Measurements from ENCODE around the gene COX7A2.

GRCh38 chr6:75285283-75285639, 41.7 kb upstream of the COX7A2 start:
- TF ChIP-seq SPI1 (IDR thresholded peaks at IDR 0.05; ENCODE audit: borderline replicate concordance, insufficient read depth, low read depth, low read length) (peak; percentile 84), ZNF24 (IDR thresholded peaks at IDR 0.05) (peak; percentile 36; the same call in 1 of the 2 replicates), REST (IDR thresholded peaks at IDR 0.05; ENCODE audit: low read depth, low read length) (no peak), PRDM15 (CRISPR knock-in tag; IDR thresholded peaks at IDR 0.05) (no peak), CTCF (IDR thresholded peaks at IDR 0.05 in 2 of 3, conservative IDR thresholded peaks at IDR 0.05 in 1 of 3; ENCODE audit: control insufficient read depth in 2 of 3, extremely low read depth in 1 of 3, insufficient read depth in 1 of 3, low read depth in 3 of 3, low read length in 3 of 3) (no peak), EZH2 (IDR thresholded peaks at IDR 0.05; ENCODE audit: borderline replicate concordance, control insufficient read depth, low read depth, low read length) (no peak), GABPA (IDR thresholded peaks at IDR 0.05; ENCODE audit: low read depth) (no peak), YY1 (IDR thresholded peaks at IDR 0.05; ENCODE audit: low read depth, low read length) (no peak), ATF3 (IDR thresholded peaks at IDR 0.05; ENCODE audit: borderline replicate concordance, extremely low read depth, low read depth, low read length) (no peak), CREB1 (IDR thresholded peaks at IDR 0.05; ENCODE audit: low read depth) (no peak), KDM1A (IDR thresholded peaks at IDR 0.05; ENCODE audit: borderline replicate concordance) (no peak), NR2C2 (IDR thresholded peaks at IDR 0.05; ENCODE audit: borderline replicate concordance, control insufficient read depth, insufficient read length, low read depth) (no peak)

All from GM12878 (cell line).